ENCODE results near the gene TYSND1.
"Not testable (repeated sequence)": the region's sequence is repeated elsewhere in the genome, so short reads cannot be mapped to it uniquely, and the experiment has no call there.

Gene TYSND1

DNA sequence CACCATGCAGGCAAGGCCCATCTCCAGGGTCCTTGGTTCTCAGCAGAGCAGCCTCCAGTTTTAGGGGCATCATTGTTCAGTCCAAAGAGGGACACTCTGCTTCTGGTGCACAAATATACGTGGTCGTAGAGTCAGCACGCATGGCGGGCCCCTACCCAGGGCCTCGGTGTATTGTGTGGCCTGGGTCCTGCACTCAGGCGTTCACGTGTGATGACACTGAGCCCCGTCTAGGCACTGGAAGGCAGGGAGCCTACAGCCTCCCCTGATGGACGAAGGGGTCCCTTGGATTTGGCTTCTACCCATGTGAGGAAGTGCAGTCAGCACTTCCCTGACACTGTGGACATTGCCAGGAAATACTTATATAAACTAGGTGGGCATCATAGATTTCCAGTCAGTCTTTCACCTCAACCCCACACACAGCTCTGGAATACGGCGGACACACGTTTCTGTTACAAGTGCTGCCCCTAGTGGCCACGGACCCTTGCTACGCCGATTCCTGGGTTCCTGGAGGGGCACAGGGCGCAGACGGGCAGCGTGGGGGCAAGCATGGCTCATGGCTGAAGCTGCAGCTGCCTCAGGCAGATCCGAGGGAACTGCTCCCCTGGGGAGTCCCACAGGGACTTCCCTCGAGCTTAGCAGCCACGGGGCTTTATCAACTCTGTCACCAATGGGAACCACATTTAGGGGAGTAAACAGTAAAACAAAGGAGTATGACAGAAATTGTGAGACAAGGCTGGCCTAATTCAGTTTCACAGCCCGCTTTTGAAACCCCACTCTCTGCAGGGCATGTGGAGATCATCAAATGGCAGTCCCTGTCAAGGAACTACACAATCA, 39.3 kb downstream of the TYSND1 start:
- peak; percentile 38 for DNase-seq

DNA sequence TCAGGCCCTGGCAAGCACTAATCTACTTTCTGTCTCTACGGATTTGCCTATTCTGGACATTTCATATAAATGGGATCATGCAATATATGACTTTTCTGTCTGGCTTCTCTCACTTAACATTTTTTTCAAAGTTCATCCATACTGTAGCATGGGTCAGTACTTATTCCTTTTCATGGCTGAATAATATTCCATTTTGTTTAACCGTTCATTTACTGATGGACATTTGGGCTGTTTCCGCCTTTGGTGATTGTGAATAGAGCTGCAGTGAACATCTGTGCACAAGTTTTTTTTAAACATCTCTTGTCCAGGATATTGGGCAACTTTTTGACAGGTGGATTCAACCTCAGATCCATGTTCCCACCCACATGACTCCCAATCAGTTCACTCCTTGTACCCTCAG, 44.8 kb downstream of the TYSND1 start:
- no peak for DNase-seq

DNA sequence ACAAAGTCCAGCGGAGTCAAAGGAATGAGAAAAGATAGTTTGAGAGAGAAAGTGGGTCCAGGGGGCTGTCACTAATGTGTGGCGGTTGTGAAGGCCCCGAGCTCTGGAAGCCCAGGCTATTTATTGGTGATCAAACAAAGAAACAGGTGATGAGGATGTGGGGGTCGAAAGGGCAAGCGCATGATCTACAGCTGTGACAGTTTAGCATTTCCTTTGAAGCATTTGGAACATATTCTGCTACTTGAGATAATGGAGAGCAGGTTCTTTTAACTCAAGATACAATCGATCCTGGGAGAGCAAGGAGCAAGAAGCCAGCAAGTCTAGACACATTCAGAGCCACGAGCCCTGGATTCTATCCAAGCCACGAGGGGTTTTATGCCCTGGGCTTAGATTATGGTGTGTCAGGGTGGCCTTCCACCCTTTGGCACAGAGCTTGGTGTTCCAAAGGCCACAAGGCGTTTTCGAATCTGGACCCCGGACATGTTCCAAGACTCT, 45.4 kb downstream of the TYSND1 start:
- DNase-seq = not testable (repeated sequence)

DNA sequence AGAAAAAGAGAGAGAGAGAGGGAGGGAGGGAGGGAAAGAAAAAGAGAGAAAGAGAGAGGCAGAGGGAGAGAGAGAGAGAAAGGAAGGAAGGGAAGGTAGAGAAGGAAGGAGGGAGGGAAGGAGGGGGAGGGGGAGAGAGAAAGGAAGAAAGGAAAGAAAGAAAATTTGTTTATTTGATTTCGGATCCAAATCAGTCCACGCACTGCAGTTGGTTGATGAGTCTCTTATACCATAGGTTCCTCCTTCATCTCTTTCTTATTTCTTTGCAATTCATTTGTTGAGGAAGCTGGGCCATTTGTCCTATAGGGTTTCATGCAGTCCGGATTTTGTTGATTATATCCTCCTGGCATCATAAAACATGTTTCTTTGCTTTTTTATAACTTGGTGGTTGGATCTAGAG, 48.2 kb downstream of the TYSND1 start:
- DNase-seq = no peak

DNA sequence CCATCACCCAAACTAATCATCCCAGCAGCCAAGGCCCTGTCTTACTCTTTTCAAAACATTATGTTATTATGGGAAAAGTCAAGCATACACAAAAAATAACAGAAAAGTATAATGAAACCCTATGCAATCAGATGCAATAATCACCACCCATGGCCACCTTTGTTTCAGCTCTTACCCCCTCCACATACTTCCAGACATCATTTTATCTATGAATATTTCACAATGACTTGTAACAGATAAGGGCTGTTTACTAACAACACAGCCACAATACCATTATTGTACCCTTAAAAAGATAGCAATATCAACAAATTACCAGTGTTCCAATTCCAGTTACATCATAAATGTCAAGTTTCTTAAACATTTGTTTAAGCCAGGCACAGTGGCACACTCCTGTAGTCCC, 49.0 kb downstream of the TYSND1 start:
- DNase-seq = no peak

DNA sequence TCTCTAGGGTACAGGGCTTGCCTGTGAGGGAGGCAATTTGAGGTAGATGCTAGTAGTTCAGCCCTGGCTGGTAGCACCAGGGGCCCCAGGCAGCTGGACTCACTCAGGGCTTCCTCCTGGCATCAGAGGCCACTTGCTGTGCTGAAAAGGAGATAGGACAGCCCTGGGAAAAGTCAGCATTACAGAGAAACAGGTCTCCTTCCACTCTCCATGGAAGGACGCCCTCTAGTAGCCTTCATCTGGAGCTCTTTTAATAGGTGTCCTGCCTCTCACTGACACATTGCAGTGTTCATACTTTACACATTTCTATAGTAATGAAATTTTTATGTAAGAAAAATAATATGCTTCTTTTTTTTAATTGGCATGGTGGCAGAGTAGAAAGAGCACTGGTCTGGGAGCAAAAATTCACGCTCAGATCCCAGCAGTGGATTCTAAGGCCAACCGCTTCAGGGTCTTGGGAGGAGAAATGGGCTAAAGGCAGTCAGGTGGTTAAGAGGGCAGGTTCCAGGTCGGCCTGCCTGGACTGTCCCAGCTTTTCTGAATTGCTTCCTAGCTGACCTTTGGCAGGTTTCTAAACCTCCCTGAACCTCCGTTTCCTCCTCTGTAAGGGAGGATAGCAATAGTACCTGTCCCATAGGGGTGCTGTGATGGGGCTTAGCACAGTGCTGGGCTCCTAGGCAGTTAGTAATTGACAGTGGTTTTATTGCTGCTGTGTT, 49.6 kb downstream of the TYSND1 start:
- DNase-seq = no peak

DNA sequence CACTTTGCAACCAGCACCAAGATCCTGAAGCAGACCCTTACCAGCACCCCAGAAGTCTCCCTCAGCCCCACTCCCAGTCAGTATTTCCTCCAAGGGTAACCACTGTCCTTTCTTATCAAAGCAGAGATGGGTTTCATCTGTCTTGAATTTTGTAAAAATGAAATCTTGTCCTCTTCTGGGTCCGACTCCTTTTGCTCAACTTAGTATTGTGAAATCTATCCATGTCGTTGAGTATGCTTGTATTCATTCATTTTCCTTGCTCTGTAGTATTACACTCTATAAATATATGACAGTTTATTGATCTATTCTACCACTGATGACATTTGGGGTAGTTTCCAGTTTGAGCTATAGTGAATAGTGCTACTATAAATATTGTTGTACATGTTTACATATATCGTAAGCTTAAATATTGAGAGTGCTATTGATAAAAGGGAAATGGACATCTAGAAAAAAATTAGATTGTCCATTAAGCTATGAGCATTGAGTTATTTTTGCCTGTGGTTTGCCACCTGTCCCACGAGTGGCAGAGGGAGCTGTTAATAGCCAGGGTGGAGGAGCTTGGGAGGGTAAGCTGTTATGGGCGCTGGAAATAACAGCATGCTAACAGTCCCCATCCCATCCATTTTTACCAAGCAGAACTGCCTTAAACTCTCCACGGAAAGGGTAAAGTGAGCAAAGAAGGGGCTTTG, 50.3 kb downstream of the TYSND1 start:
- DNase-seq = no peak

DNA sequence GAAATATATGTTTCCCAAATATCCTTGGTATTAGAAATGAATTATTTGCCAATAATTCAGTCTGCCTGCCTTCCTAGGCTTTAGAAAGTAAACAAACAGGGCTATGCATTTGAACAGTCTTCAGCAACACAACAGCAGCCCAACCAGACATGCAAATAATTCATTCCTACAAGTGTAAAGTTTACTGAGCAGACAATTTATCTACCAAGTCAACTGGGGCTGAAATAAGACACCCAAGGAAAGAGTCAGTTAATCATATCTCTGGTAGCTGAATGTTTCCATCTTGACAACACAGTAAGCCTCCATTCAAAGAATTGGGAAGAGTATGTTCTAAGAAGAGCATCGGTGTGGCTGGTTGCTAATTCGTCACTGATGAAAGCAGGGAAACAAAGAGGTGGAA, 52.2 kb downstream of the TYSND1 start:
- no peak for DNase-seq

DNA sequence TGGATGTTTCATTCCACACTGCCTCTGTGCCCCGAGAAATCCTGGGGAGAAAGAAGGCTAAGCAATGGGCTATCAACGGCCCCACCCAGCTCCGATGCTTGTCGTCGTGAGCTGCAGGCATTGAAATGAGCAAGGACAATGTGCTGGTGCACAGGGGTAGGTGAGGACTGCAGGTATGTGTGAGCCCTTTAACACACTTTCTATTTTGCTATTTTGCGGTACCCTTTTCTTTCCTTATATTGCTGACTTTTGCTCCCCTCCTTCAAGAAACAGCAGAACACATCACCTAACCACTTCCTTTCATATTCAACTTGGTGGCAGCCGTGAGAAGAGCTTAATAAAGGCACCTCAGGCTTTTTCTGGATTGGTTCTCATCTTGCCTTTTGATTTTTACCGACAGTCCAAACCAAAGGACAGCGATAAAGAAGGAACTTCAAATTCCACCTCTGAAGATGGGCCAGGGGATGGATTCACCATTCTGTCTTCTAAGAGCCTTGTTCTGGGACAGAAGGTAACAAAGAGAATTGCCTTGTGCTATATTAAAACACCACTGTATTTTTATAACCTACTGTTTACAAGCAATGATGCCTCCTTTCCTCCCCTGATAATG, 53.1 kb downstream of the TYSND1 start:
- DNase-seq = peak; percentile 27

DNA sequence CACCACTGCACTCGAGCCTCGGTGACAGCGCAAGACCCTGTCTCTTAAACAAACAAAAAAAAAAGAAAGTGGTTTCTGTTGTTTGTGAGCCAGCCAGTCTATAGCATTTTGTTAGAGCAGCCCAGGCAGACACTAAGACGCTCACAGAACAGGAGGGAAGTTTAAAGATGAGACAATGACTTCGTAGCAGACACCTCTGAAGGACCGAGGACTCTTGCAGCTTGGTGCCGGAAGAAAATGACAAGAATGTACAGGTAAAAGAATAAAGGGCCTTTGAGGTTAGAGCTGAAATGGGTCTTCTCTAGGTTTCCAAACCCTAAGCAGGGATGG, 54.1 kb downstream of the TYSND1 start:
- DNase-seq = no peak

DNA sequence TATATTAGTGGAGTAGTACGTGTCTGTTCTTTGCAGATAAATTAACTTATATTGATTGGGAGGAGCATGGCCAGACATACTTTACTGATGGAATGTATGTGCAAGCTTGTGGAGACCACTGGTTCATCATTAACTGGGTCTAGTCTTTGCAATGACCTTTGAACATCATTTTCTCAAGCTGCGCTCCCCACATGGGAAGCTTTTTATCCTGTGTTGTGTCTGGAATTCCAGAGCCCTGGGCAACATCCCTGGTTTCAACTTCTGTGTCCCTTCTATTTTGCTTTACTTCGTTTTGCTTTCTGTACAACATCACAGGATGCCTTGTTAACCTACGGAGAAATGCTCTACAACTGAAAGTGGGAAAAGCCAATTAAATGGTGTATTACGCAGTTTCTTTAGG, 55.5 kb downstream of the TYSND1 start:
- no peak for DNase-seq

DNA sequence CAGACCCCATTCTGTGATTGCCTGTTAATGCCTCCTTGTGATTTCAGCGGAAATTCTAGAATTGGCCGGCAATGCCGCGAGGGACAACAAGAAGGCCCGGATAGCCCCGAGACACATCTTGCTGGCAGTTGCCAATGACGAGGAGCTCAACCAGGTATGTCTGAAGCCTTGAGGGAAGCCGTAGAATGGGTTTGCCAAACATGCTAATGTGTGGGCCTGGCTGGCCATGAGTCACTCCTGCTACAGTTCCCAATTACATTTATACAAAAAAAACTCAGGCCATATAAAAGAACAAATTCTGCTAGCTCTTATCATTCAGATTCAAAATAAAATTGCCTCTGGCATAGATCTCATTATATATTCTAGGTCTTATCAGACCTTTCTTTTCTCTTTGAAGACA, 56.5 kb downstream of the TYSND1 start:
- DNase-seq = no peak

DNA sequence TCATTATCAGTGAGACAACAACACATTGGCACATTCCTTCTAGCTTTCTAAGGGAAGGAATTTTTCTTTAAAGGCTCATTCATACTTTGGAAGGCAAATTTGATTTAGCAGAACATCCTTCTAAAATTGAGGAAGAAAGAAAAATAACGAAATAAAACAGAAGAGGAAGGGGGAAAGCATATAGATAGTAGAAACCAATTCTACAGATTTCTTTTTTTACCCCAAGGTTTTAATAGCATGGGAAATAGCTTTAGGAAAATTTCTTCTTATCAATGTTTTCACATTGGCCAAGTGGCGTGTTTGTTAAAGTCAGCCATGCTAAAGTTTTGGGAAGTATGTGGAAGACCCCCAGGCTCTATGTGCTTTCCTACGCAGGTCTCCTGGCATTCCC, 58.2 kb downstream of the TYSND1 start:
- no peak for DNase-seq
